ENCODE results near the gene CCDC181. TPM values are rescaled to one million over a fixed set of nuclear protein-coding genes. Genes with fewer than 3 reads are reported as not detected.

Gene CCDC181
- total RNA-seq, 1 experiment from 2014 or later: 0.39 TPM

DNA sequence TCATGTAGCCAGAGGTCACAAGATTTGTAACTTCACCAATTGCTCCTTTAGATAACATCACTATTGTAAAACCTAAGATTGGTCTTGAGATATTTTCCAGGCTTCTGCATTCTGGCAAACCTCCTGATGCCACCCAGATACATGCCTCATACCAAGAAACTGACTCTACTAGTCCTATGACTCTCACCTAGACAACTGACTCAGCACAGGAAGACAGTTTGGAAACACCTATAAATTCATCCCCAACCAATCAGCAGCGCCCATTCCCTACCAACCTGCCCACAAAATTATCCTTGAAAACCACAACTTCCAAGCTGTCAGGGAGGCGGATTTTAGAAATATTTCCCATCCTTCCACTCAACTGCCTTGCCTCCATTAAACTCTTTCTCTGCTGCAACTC lies 62.3 kb downstream of the CCDC181 start:
- POLR2A ChIA-PET: no interaction called here
- CTCF ChIA-PET: interaction anchor here (0.6 to 1.1 kb wide), 2 partner anchors 762 to 1494 kb away, joined by 4 to 5 read pairs; no protein-coding TSS in a partner anchor
- no peaks in the 10 kb centered on the region for H3K27me3 ChIP-seq (ENCODE audit: control insufficient read depth, insufficient read depth, low read length)
- H3K9me3 ChIP-seq (ENCODE audit: control insufficient read depth, insufficient read depth, low read depth, low read length): no peaks in the 10 kb centered on the region
- no peak overlapping the region for H3K4me3 ChIP-seq (ENCODE audit: low read depth in 2 of 2, low read length in 2 of 2)
- intact Hi-C loops (cut with micrococcal nuclease; ENCODE audit: unreplicated experiment): loop anchor here (5.0 kb wide), 1 partner anchor 122 kb away; the partner anchor contains the start of gene SLC19A2
- ATAC-seq: no peak
- H3K27ac ChIP-seq (ENCODE audit: low read length): no peak overlapping the region
- TF ChIP-seq TCF7L2 (IDR thresholded peaks at IDR 0.05; ENCODE audit: low read depth, low read length) (no peak), SIN3A (IDR thresholded peaks at IDR 0.05; ENCODE audit: borderline replicate concordance, insufficient read depth, low read depth, low read length) (no peak), POLR2AphosphoS5 (IDR thresholded peaks at IDR 0.05; ENCODE audit: low read depth, low read length) (no peak)
- TF ChIP-seq, protein P1, sequence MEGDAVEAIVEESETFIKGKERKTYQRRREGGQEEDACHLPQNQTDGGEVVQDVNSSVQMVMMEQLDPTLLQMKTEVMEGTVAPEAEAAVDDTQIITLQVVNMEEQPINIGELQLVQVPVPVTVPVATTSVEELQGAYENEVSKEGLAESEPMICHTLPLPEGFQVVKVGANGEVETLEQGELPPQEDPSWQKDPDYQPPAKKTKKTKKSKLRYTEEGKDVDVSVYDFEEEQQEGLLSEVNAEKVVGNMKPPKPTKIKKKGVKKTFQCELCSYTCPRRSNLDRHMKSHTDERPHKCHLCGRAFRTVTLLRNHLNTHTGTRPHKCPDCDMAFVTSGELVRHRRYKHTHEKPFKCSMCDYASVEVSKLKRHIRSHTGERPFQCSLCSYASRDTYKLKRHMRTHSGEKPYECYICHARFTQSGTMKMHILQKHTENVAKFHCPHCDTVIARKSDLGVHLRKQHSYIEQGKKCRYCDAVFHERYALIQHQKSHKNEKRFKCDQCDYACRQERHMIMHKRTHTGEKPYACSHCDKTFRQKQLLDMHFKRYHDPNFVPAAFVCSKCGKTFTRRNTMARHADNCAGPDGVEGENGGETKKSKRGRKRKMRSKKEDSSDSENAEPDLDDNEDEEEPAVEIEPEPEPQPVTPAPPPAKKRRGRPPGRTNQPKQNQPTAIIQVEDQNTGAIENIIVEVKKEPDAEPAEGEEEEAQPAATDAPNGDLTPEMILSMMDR (IDR thresholded peaks at IDR 0.05): no peak
- TF ChIP-seq, protein P2, sequence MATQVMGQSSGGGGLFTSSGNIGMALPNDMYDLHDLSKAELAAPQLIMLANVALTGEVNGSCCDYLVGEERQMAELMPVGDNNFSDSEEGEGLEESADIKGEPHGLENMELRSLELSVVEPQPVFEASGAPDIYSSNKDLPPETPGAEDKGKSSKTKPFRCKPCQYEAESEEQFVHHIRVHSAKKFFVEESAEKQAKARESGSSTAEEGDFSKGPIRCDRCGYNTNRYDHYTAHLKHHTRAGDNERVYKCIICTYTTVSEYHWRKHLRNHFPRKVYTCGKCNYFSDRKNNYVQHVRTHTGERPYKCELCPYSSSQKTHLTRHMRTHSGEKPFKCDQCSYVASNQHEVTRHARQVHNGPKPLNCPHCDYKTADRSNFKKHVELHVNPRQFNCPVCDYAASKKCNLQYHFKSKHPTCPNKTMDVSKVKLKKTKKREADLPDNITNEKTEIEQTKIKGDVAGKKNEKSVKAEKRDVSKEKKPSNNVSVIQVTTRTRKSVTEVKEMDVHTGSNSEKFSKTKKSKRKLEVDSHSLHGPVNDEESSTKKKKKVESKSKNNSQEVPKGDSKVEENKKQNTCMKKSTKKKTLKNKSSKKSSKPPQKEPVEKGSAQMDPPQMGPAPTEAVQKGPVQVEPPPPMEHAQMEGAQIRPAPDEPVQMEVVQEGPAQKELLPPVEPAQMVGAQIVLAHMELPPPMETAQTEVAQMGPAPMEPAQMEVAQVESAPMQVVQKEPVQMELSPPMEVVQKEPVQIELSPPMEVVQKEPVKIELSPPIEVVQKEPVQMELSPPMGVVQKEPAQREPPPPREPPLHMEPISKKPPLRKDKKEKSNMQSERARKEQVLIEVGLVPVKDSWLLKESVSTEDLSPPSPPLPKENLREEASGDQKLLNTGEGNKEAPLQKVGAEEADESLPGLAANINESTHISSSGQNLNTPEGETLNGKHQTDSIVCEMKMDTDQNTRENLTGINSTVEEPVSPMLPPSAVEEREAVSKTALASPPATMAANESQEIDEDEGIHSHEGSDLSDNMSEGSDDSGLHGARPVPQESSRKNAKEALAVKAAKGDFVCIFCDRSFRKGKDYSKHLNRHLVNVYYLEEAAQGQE (IDR thresholded peaks at IDR 0.05; ENCODE audit: insufficient read depth in 1 of 2, low read depth in 2 of 2, low read length in 1 of 2): no peak
- peaks cover 13% of the 10 kb centered on the region for H3K36me3 ChIP-seq (ENCODE audit: control insufficient read depth, insufficient read depth, low read length)
- BruUV-seq (replicated peaks): no TSS peak
- in situ Hi-C loops (cut with HindIII; ENCODE audit: low pct_unique_long_range_greater_than_20kb, low sequenced_read_pairs): no loop called here
- DNase-seq (ENCODE audit: low read depth, low spot score): no peak
- peaks cover 14% of the 10 kb centered on the region; the same call in 1 of the 2 replicates for H3K4me1 ChIP-seq (ENCODE audit: control insufficient read depth, insufficient read depth, low read length)

DNA sequence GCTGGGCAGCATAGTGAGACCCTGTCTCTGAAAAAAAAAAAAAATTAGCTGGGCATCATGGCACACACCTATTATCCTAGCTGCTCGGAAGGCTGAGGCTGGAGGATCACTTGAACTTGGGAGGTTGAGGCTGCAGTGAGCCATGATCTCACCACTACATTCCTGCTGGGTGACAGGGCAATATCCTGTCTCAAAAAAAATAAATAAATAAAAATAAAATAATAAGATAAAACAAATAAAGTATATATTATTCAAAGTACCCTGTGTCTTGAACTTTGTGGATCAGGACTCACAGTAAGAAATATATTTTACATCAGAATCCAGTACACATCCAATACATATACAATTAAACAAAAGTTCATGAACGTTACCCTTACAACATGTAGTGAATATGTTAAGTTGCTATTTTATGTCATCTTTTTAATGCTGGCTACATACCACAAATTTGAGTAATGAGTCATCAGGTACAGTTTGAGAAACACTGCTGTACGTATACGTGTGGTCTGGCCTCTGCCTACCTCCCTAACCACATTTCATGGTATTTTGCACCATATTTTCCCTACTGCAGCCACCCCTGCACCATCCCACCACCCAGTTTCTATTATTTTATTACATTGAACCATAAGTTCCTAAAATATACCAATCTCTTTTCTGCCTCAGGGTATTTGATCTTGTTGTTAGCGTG lies 64.1 kb downstream of the CCDC181 start:
- no peaks in the 10 kb centered on the region for H3K9me3 ChIP-seq (ENCODE audit: control insufficient read depth, insufficient read depth, low read depth, low read length)
- ATAC-seq: peak; percentile 48
- intact Hi-C loops (cut with micrococcal nuclease; ENCODE audit: unreplicated experiment) (no loop called here), in situ Hi-C loops (cut with HindIII; ENCODE audit: low pct_unique_long_range_greater_than_20kb, low sequenced_read_pairs) (no loop called here)
- ChIA-PET CTCF (no interaction called here), POLR2A (interaction anchor here (0.6 kb wide), 1 partner anchor 13 kb away, joined by 3 read pairs; no protein-coding TSS in a partner anchor)
- peaks cover 9% of the 10 kb centered on the region; the same call in 1 of the 2 replicates for H3K4me1 ChIP-seq (ENCODE audit: control insufficient read depth, insufficient read depth, low read length)
- DNase-seq (ENCODE audit: low read depth, low spot score): peak; percentile 76
- peak overlapping the region; percentile 76 for H3K27ac ChIP-seq (ENCODE audit: low read length)
- H3K4me3 ChIP-seq (ENCODE audit: low read depth in 2 of 2, low read length in 2 of 2): peak overlapping the region in 1 of 2 experiments; percentile 2; a peak in 1 of 4 replicates
- H3K36me3 ChIP-seq (ENCODE audit: control insufficient read depth, insufficient read depth, low read length): peaks cover 3% of the 10 kb centered on the region; the same call in 1 of the 2 replicates
- no peaks in the 10 kb centered on the region for H3K27me3 ChIP-seq (ENCODE audit: control insufficient read depth, insufficient read depth, low read length)
- no TSS peak for BruUV-seq (replicated peaks)
- no peak for TF ChIP-seq SIN3A (IDR thresholded peaks at IDR 0.05; ENCODE audit: borderline replicate concordance, insufficient read depth, low read depth, low read length)
- TF ChIP-seq, protein P2 (IDR thresholded peaks at IDR 0.05; ENCODE audit: insufficient read depth in 1 of 2, low read depth in 2 of 2, low read length in 1 of 2): no peak
- no peak for TF ChIP-seq TCF7L2 (IDR thresholded peaks at IDR 0.05; ENCODE audit: low read depth, low read length)
- TF ChIP-seq POLR2AphosphoS5 (IDR thresholded peaks at IDR 0.05; ENCODE audit: low read depth, low read length): no peak

Measured in Panc1 (cell line).